ENCODE data around the gene STUB1.

Gene STUB1

DNA sequence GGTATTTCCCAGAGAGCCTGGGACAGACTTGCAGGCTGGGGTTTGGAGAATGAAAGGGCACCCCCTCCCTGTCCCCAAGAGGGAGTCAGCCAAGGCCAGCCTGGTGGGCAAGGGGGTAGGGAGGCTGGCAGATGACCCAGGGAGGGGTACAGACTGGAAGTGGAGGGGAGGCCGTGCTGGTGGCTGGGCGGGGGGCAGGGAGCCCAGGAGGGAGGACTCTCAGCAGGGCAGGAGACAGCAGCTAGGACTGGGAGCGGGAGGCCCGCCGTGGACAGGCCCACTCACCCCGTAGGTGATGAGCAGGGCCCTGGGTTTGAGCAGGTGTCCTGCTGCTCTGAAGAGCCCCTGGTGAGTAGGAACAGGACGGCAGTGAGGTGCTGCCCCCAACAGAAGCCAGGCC lies 45.2 kb upstream of the STUB1 start:
- peak overlapping the region; percentile 85 for H3K4me3 ChIP-seq (ENCODE audit: low read length)
- DNase-seq (ENCODE audit: low read depth): no peak
- TF ChIP-seq CTCF (conservative IDR thresholded peaks at IDR 0.05; ENCODE audit: low read length): no peak

DNA sequence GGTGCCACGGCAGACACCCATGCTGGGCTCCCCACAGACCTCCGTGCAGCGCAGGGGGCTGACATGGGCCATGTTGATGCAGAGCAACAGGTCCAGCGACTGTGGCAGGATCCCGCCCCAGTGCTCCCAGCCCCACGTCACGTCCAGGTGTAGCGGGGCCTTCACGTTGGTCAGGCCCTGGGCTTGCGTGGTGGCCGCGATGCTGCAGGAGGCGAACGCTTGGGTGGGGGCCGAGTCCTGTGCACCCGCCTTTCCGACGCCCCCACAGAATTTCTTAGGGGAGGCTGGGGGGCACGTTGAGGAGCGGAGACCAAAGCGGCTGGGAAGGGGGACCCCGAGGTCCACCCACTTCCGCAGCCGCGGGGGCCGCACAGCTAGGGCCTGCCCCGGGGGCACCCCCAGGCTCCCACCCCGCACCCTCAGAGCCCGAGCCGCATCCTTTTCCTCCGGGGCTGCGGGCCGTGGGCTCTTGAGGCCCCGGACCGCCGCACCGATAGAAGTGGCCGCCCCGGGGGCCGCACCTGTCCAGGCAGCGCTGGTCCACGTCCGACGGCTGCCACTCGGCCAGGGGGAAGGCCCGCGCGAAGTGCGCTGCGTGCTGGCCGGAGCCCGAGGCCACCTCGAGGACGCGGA lies 44.5 kb upstream of the STUB1 start:
- DNase-seq (ENCODE audit: low read depth): no peak
- H3K4me3 ChIP-seq (ENCODE audit: low read length): peak overlapping the region; percentile 85

GRCh38 chr16:636206-637080 lies 43.8 kb upstream of the STUB1 start, which contains the start of gene METTL26:
Gene METTL26, minus strand, starts transcription at chr16:636305. Its CDS starts 15 bp downstream, at chr16:636290.
- peak within 1 kb of the TSS; percentile 85 for H3K4me3 ChIP-seq (ENCODE audit: low read length)
- no peak for TF ChIP-seq CTCF (conservative IDR thresholded peaks at IDR 0.05; ENCODE audit: low read length)
- DNase-seq (ENCODE audit: low read depth): peak; percentile 92

More for the DNA sequence above, 44.5 kb upstream of the STUB1 start:
- no peak for TF ChIP-seq CTCF (conservative IDR thresholded peaks at IDR 0.05; ENCODE audit: low read length)

GRCh38 chr16:637081-638018 lies 42.9 kb upstream of the STUB1 start:
- TF ChIP-seq CTCF (conservative IDR thresholded peaks at IDR 0.05; ENCODE audit: low read length): no peak
- peak; percentile 86 for DNase-seq (ENCODE audit: low read depth)
- H3K4me3 ChIP-seq (ENCODE audit: low read length): peak overlapping the region; percentile 85

GRCh38 chr16:638034-638543 lies 42.1 kb upstream of the STUB1 start:
- no peak for TF ChIP-seq CTCF (conservative IDR thresholded peaks at IDR 0.05; ENCODE audit: low read length)
- DNase-seq (ENCODE audit: low read depth): no peak
- H3K4me3 ChIP-seq (ENCODE audit: low read length): no peak overlapping the region

DNA sequence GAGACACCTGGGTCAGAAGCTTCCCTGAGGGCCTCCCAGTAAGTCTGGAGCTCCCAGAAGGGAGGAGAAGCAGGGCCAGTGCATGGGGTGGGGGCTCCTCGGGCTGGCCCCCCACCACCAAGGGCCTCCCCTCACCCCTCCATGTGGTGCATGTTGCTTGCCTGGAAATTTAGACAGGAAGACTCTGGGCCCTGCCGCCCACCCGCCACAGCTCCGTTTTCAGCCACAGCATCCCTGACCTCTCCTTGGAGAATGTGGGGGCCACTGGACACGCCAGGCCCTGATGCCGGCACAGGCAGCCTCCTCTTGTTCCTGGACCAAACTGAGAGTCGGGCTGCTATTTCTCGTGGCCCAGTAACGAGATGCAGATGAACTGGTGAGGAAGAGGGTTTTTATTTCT lies 41.4 kb upstream of the STUB1 start:
- no peak overlapping the region for H3K4me3 ChIP-seq (ENCODE audit: low read length)
- TF ChIP-seq CTCF (conservative IDR thresholded peaks at IDR 0.05; ENCODE audit: low read length): no peak
- no peak for DNase-seq (ENCODE audit: low read depth)

All from AG10803 (cell line).